ENCODE results near the gene STK10.
A peak's percentile ranks its signal among the peaks of the same experiment; 100 is the strongest.

Gene STK10

GRCh38 chr5:172079876-172080275 is 108.1 kb downstream of the STK10 start:
- no peak for DNase-seq

GRCh38 chr5:172078726-172079345 is 109.2 kb downstream of the STK10 start:
- peak; percentile 73 for DNase-seq

- no peak for DNase-seq
These were observed 110.2 kb downstream of the STK10 start for GRCh38 chr5:172077664-172078425.

- no peak for DNase-seq
These were observed 111.2 kb downstream of the STK10 start for GRCh38 chr5:172076761-172077244.

- DNase-seq = no peak
These were observed 112.4 kb downstream of the STK10 start for GRCh38 chr5:172075656-172076055.

- DNase-seq = no peak
These were observed 113.1 kb downstream of the STK10 start for GRCh38 chr5:172074896-172075295.

GRCh38 chr5:172071309-172071875 is 116.6 kb downstream of the STK10 start:
- DNase-seq = no peak

DNA sequence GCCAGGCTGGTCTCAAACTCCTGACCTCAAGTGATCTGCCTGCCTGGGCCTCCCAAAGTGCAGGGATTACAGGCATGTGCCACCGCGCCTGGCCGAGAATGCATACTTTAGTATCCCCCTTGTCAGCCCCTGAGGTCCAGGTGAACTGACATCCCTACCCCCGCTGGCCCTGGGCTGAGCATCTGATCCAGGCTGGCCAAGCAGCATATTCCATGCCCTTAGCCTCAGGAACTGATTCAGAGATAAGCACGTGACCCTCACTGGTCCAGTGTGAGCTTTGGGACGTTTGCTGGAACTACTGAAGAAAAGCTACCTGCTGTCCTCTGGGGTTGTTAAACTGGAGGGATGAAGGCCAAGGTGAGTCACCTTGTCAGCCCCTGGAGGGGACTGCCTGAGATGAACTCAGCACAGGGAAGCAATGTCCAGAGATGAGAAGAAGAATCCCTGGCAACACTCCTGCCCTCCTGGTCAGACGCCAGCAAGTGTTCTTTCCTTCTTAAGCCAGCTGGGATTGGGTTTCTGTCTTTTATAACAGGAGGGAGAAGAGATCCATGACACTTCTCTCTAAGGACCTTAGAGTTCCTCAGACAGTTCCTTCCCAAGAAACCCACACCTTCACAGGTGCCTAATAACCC is 122.5 kb downstream of the STK10 start:
- no peak for DNase-seq

DNA sequence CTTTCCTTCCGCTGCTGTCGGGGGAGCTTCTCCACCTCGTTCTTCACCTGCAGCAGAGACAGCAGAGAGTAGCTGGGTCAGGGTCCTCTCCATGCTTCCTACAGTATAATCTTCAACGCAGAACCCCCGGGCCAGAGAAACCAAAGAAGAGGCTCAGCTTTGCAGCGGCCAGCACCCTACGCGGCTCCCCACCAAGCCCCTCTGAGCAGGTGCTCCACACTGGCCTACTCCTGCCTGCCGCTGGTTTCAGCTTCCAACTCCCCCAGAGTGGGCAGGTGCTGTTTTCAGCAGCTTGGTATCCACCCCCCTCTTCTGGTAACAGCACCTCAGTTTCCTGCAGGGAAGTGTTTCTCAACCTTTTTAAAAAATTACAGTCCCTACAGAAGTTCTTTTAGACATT is 123.3 kb downstream of the STK10 start:
- no peak for DNase-seq

DNA sequence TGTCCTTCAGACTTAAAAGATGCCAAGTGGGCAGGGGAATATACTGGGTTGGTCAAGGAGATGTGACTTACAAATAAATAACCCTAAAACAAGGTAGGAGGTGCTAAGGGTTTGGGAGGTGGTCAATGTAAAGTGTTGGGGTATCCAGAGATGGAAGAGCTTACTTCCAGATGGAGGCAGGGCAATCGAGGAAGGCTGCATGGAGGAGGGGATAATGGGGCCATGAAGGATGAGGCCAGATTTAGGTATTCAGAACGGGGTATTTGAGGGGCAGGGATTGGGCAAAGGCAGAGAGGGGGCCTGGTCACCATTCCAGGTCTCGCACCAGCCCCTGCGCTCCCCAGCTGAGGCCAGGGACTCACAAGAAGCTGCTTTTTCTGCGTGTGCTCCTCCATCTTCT is 123.7 kb downstream of the STK10 start:
- no peak for DNase-seq

DNA sequence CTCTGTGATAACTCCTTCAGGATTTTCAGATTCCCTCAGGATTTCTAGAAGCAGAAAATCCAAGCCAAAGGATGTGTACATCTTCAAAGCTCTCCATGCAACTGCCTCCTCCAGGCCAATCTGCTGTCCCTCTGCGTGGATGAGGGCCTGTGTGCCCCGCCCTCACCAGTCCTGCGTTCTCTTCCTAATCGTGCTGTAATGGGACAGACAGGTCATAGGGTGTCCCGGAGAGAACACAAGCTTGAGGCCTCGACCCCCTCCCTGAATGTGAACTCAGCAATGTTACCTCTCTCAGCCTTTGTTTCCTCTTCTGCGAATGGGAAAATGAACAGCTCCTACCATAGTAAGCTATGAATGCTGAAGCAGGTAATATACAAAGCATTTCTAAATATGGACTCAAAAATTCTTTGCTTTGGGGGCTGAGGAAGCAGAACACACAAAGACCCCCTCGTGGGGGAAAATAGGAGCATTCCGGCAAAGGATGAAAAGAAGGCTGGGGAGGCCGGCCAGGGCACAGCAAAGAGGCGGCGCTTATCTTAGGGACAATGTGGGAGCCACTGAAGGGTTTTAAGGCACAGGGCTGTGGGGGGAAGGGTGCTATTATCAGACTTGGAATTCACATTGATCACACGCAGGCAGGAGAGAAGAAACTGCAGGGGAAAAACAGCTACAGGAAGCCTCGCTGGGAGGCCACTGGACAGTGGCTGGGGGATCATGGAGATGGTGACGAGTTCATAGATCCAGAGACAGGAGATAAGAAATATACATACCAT is 124.4 kb downstream of the STK10 start:
- DNase-seq = no peak

- no peak for DNase-seq
These were observed 128.3 kb downstream of the STK10 start for GRCh38 chr5:172059661-172060100.

- DNase-seq = no peak
These were observed 129.9 kb downstream of the STK10 start for GRCh38 chr5:172058088-172058487.

DNA sequence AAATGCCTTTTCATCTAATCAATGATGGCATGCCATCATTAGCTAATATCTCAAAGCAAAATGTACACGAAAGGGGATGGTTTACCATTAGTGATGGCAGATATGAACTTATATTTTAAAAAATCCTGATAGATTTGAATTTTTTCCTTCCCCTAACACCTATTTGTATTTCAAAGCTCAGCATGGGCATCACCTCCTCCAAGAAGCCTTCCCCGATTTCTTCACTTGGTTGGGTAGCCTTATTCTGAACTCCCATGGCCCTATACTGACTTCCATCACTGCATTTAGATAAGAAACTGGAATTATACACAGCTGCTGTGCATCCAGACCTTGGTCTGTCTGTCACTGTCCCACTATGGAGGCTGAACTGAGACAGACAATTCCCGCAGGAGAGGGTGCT is 132.0 kb downstream of the STK10 start:
- DNase-seq = no peak

DNA sequence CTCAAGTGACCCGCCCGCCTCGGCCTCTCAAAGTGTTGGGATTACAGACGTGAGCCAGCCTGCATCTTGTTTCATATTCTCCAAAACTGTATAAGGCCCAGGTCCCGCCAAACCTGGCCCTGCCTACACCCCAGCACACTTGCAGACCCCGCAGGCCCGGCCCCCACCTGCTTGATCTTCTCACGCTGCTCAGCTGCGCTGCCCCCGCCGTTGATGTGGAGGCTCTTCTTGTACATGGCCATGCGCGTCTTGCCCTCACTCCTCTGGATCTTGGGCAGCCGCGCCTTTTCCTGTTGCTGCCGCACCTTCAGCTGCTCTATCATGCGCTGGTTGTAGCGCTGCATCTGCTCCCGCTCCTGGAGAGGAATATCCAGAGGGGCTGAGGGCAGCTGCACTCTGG is 132.6 kb downstream of the STK10 start:
- no peak for DNase-seq

- DNase-seq = no peak
These were observed 133.3 kb downstream of the STK10 start for GRCh38 chr5:172054611-172055153.

- DNase-seq = no peak
These were observed 135.4 kb downstream of the STK10 start for GRCh38 chr5:172052450-172053236.

GRCh38 chr5:172051643-172052339 is 136.2 kb downstream of the STK10 start:
- DNase-seq = no peak

- no peak for DNase-seq
These were observed 137.9 kb downstream of the STK10 start for GRCh38 chr5:172050080-172050479.

DNA sequence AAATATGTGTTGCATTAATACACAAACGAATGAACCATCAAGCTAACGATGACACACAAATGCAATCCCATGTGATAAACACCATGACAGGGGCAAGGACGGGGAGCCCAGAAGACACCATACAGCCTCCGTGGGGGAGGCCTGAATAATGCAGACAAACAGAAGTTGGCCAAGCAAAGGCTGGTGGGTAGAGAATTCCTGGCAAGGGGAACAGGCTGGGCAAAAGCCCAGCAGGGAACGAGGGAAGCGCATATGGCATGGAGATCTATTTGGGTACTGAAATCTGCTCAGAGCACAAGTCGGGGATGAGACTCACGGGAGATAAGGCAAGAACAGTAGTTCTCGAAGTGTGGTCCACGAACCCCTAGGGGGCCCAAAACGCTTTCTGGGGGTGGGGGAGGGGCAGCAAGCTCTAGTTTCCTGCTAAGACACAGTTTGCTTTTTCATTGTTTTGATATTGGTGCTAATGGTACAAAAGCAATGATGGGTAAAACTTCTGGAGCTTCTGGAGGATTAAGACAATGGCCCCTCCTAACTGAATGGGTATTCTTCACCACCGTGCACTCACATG is 138.7 kb downstream of the STK10 start:
- DNase-seq = no peak

All from GDM1 (cell line).